Hepatocyte (in vitro differentiated cells): Measurements from ENCODE around the gene ACTR6. TPM values are rescaled to one million over a fixed set of nuclear protein-coding genes. Genes with fewer than 3 reads are reported as not detected.

Source experiments
- DNase-seq: peaks from one replicate; pipeline ENCODE4 v3.0.0-alpha.2; 2016; ENCODE audit warnings: low spot score
- H2AFZ ChIP-seq: fragments of 200-600 bp; sonication (generic); 2 replicates; pipeline ENCODE4 v1.6.0; 2016; ENCODE audit warnings: antibody characterized with exemption, mild to moderate bottlenecking
- H3K27ac ChIP-seq: fragments of 200-600 bp; sonication (generic); 2 replicates; pipeline ENCODE4 v1.5.1; 2016; ENCODE audit warnings: mild to moderate bottlenecking
- H3K27me3 ChIP-seq: fragments of 200-600 bp; sonication (generic); 2 replicates; pipeline ENCODE4 v1.6.1; 2016
- H3K36me3 ChIP-seq: fragments of 200-600 bp; sonication (generic); replicated peaks from 2 replicates; pipeline ENCODE4 v1.5.1; 2016; ENCODE audit warnings: low read depth; ENCODE audit not compliant: insufficient read depth
- H3K4me1 ChIP-seq: fragments of 200-600 bp; sonication (generic); 2 replicates; pipeline ENCODE4 v1.5.1; 2016; ENCODE audit warnings: mild to moderate bottlenecking, moderate library complexity; ENCODE audit not compliant: insufficient read depth
- H3K4me2 ChIP-seq: fragments of 200-600 bp; sonication (generic); 2 replicates; pipeline ENCODE4 v1.6.0; 2016
- H3K4me3 ChIP-seq: fragments of 200-600 bp; sonication (generic); 2 replicates; pipeline ENCODE4 v1.5.1; 2016; ENCODE audit warnings: mild to moderate bottlenecking
- H3K79me2 ChIP-seq: fragments of 200-600 bp; sonication (generic); 2 replicates; pipeline ENCODE4 v1.6.0; 2017; ENCODE audit warnings: mild to moderate bottlenecking
- H3K9me2 ChIP-seq: fragments of 200-600 bp; sonication (generic); replicated peaks from 2 replicates; pipeline ENCODE4 v1.6.0; 2017; ENCODE audit warnings: mild to moderate bottlenecking; ENCODE audit not compliant: insufficient read depth
- H3K9me3 ChIP-seq: fragments of 200-600 bp; sonication (generic); 2 replicates; pipeline ENCODE4 v1.5.1; 2016; ENCODE audit warnings: low read depth, mild to moderate bottlenecking
- H4K20me1 ChIP-seq: fragments of 200-600 bp; sonication (generic); 2 replicates; pipeline ENCODE4 v1.6.0; 2016; ENCODE audit warnings: mild to moderate bottlenecking; ENCODE audit not compliant: insufficient read depth, poor library complexity, severe bottlenecking
- CTCF ChIP-seq: fragments of 200-600 bp; sonication (generic); IDR thresholded peaks from 2 replicates; pipeline ENCODE4 v1.5.1; 2016; ENCODE audit warnings: antibody characterized with exemption, mild to moderate bottlenecking; ENCODE audit not compliant: poor library complexity
- EZH2 ChIP-seq: fragments of 200-600 bp; sonication (generic); IDR thresholded peaks from 2 replicates; pipeline ENCODE4 v1.6.1; 2016; ENCODE audit warnings: antibody characterized with exemption, mild to moderate bottlenecking, borderline replicate concordance
- EZH2phosphoT487 ChIP-seq: fragments of 200-600 bp; sonication (generic); IDR thresholded peaks from one replicate; pipeline ENCODE4 v1.6.1; 2018; ENCODE audit warnings: antibody characterized with exemption, mild to moderate bottlenecking, low read depth, moderate library complexity; ENCODE audit not compliant: unreplicated experiment, severe bottlenecking
- WGBS: methylation state at CpG from one replicate; pipeline ENCODE4 v1.1.6; 2016; ENCODE audit warnings: low lambda C conversion rate; ENCODE audit errors: missing lambda C conversion rate; 5-methylcytosine and 5-hydroxymethylcytosine counted together
- polyA plus RNA-seq: library from polyadenylated mRNA; unstranded; fragments of >200 nt; fragmentation: Nextera tagmentation; extraction: Ambion mirVana; gene quantifications from 2 replicates; pipeline ENCODE4 v1.2.1, GENCODE V29; 2016
- total RNA-seq: library from RNA; depleted of rRNA; stranded (reverse); fragments of >200 nt; gene quantifications from 2 replicates; pipeline ENCODE4 v1.2.3, GENCODE V29; 2014

Gene ACTR6
- total and polyA plus RNA-seq, 2 experiments from 2014 or later, result 18.0 to 38.0 TPM

- no peak overlapping the region for H2AFZ ChIP-seq
- no peak overlapping the region for H3K4me3 ChIP-seq
- H3K9me3 ChIP-seq, result no peaks in the 10 kb centered on the region
- H3K36me3 ChIP-seq, result no peaks in the 10 kb centered on the region
- WGBS, result 87% methylated on average over 4 of the region's 4 CpGs
- no peak for TF ChIP-seq CTCF
- H3K4me1 ChIP-seq, result peaks cover 9% of the 10 kb centered on the region
- DNase-seq, result no peak
- no peaks in the 10 kb centered on the region for H4K20me1 ChIP-seq
- H3K27me3 ChIP-seq, result no peaks in the 10 kb centered on the region
- no peak overlapping the region for H3K27ac ChIP-seq
- no peaks in the 10 kb centered on the region for H3K9me2 ChIP-seq
- peaks cover 37% of the 10 kb centered on the region for H3K79me2 ChIP-seq
- H3K4me2 ChIP-seq, result no peak overlapping the region
Observed at GRCh38 chr12:100197486-100197885, 3.1 kb upstream of the ACTR6 start.

GRCh38 chr12:100199023-100199346, 1.6 kb upstream of the ACTR6 start:
- H4K20me1 ChIP-seq, result no peaks in the 10 kb centered on the region
- no peaks in the 10 kb centered on the region for H3K27me3 ChIP-seq
- no peaks in the 10 kb centered on the region for H3K9me2 ChIP-seq
- H3K36me3 ChIP-seq, result no peaks in the 10 kb centered on the region
- TF ChIP-seq EZH2phosphoT487 (no peak), EZH2 (no peak), CTCF (no peak)
- H3K9me3 ChIP-seq, result no peaks in the 10 kb centered on the region
- DNase-seq, result no peak
- peak overlapping the region; percentile 83 for H2AFZ ChIP-seq
- peak overlapping the region; percentile 96 for H3K4me2 ChIP-seq
- H3K27ac ChIP-seq, result no peak overlapping the region
- WGBS, result 25% methylated on average over 6 of the region's 6 CpGs
- peaks cover 9% of the 10 kb centered on the region for H3K4me1 ChIP-seq
- peak overlapping the region; percentile 98 for H3K4me3 ChIP-seq
- H3K79me2 ChIP-seq, result peaks cover 49% of the 10 kb centered on the region

GRCh38 chr12:100199347-100200149, 1.1 kb upstream of the ACTR6 start:
- Histone ChIP-seq H3K4me1 (peaks cover 9% of the 10 kb centered on the region), H3K4me3 (peak overlapping the region; percentile 98), H3K27me3 (no peaks in the 10 kb centered on the region), H3K9me3 (no peaks in the 10 kb centered on the region), H3K9me2 (no peaks in the 10 kb centered on the region), H4K20me1 (no peaks in the 10 kb centered on the region), H3K4me2 (peak overlapping the region; percentile 96), H3K27ac (peak overlapping the region; percentile 72), H2AFZ (peak overlapping the region; percentile 83), H3K79me2 (peaks cover 50% of the 10 kb centered on the region), H3K36me3 (no peaks in the 10 kb centered on the region)
- 1% methylated on average over 35 of the region's 79 CpGs for WGBS
- DNase-seq, result peak; percentile 79
- TF ChIP-seq CTCF (no peak), EZH2 (no peak), EZH2phosphoT487 (no peak)
